Mammary epithelial cell (primary cell): ENCODE results near the gene PDZD8.

Source experiments
- CTCF ChIP-seq, 2 donors: IDR thresholded peaks in 1 of 2; conservative IDR thresholded peaks in 1 of 2; 2 replicates each; pipeline ENCODE4 v1.5.1; 2011 to 2012; ENCODE audit warnings: inconsistent platforms in 2 of 2, low read length in 2 of 2, mild to moderate bottlenecking in 2 of 2, control low read depth in 1 of 2, low read depth in 1 of 2; ENCODE audit not compliant: insufficient read depth in 1 of 2; ENCODE audit errors: extremely low read depth in 1 of 2
- EZH2 ChIP-seq: IDR thresholded peaks from 2 replicates; pipeline ENCODE4 v1.6.1; 2012; ENCODE audit warnings: low read length, inconsistent platforms, borderline replicate concordance

- TF ChIP-seq CTCF (conservative IDR thresholded peaks at IDR 0.05 in 1 of 2, IDR thresholded peaks at IDR 0.05 in 1 of 2; ENCODE audit: extremely low read depth in 1 of 2, insufficient read depth in 1 of 2, low read depth in 1 of 2, low read length in 2 of 2), result no peak
- no peak for TF ChIP-seq EZH2
These were observed 48.0 kb downstream of the PDZD8 start for GRCh38 chr10:117327262-117327661.
